WTC11 (cell line): ENCODE measurements around the gene P2RX3. TPM values are rescaled to one million over a fixed set of nuclear protein-coding genes. Genes with fewer than 3 reads are reported as not detected.
A peak's percentile ranks its signal among the peaks of the same experiment; 100 is the strongest.

Experiments used
- ATAC-seq: fragments of 200-7000 bp; cut with Tn5 transposase; 2 replicates; pipeline ENCODE4 v1.10.0; 2021; ENCODE audit warnings: mild to moderate bottlenecking, moderate library complexity
- CTCF ChIA-PET: fragments of 300-600 bp; sonication (Branson Sonifier 250); formaldehyde crosslinking; loops from one replicate; lab custom pipeline; 2021; ENCODE audit warnings: antibody characterized with exemption; lab: Charles Lee
- POLR2A ChIA-PET: fragments of 350-600 bp; sonication (Branson Sonifier 250); formaldehyde crosslinking; loops from one replicate; lab custom pipeline; 2021; ENCODE audit warnings: antibody characterized with exemption; lab: Charles Lee
- DNase-seq: peaks from one replicate; pipeline ENCODE4 v3.0.0; 2021; ENCODE audit warnings: low spot score
- H3K27ac Mint-ChIP-seq: 2 replicates; pipeline ENCODE4 v1.8.0; 2021; ENCODE audit warnings: mixed read lengths
- H3K27me3 Mint-ChIP-seq: 2 replicates; pipeline ENCODE4 v1.8.0; 2021; ENCODE audit warnings: low read depth, mild to moderate bottlenecking, moderate library complexity, mixed read lengths
- H3K36me3 Mint-ChIP-seq: 2 replicates; pipeline ENCODE4 v1.8.0; 2021; ENCODE audit warnings: mixed read lengths
- H3K4me1 Mint-ChIP-seq: 2 replicates; pipeline ENCODE4 v1.8.0; 2022; ENCODE audit warnings: mixed read lengths
- H3K4me3 Mint-ChIP-seq: 2 replicates; pipeline ENCODE4 v1.8.0; 2021; ENCODE audit warnings: mild to moderate bottlenecking, moderate library complexity, mixed read lengths
- H3K9me3 Mint-ChIP-seq: 2 replicates; pipeline ENCODE4 v1.8.0; 2021; ENCODE audit warnings: mixed read lengths
- AR ChIP-seq: fragments of 250-450 bp; sonication (Bioruptor Pico); IDR thresholded peaks from 2 replicates; pipeline ENCODE4 v1.9.0; 2021; ENCODE audit warnings: mild to moderate bottlenecking
- CBFB ChIP-seq: sonication (generic); formaldehyde crosslinking; IDR thresholded peaks from 2 replicates; pipeline ENCODE4 v1.8.1; 2022; ENCODE audit warnings: mild to moderate bottlenecking, low read depth, missing genetic modification reagents
- EMX1 ChIP-seq: fragments of 250-450 bp; sonication (Bioruptor Pico); IDR thresholded peaks from 2 replicates; pipeline ENCODE4 v1.8.0; 2021; ENCODE audit warnings: mild to moderate bottlenecking
- FOXK1 ChIP-seq: sonication (generic); formaldehyde crosslinking; IDR thresholded peaks from 2 replicates; pipeline ENCODE4 v1.8.0; 2022; ENCODE audit warnings: mild to moderate bottlenecking, moderate library complexity, missing genetic modification reagents
- FOXP1 ChIP-seq: sonication (generic); formaldehyde crosslinking; IDR thresholded peaks from 2 replicates; pipeline ENCODE4 v1.8.0; 2022; ENCODE audit warnings: missing genetic modification reagents, mild to moderate bottlenecking, moderate library complexity, borderline replicate concordance
- GABPB1 ChIP-seq: sonication (generic); formaldehyde crosslinking; IDR thresholded peaks from 2 replicates; pipeline ENCODE4 v1.8.1; 2023; ENCODE audit warnings: mild to moderate bottlenecking, missing genetic modification reagents
- GRHL2 ChIP-seq: fragments of 250-450 bp; sonication (Bioruptor Pico); IDR thresholded peaks from 2 replicates; pipeline ENCODE4 v1.8.0; 2022; ENCODE audit warnings: mild to moderate bottlenecking, moderate library complexity; ENCODE audit not compliant: insufficient replicate concordance, severe bottlenecking
- GTF2I ChIP-seq: fragments of 250-450 bp; sonication (Bioruptor Pico); conservative IDR thresholded peaks from 2 replicates; pipeline ENCODE4 v1.4.0; 2021; ENCODE audit warnings: mild to moderate bottlenecking
- IRF1 ChIP-seq: sonication (generic); formaldehyde crosslinking; IDR thresholded peaks from 2 replicates; pipeline ENCODE4 v1.8.0; 2023; ENCODE audit warnings: missing genetic modification reagents
- MXD4 ChIP-seq: fragments of 250-450 bp; sonication (Bioruptor Pico); IDR thresholded peaks from 2 replicates; pipeline ENCODE4 v1.8.0; 2021; ENCODE audit warnings: mild to moderate bottlenecking, moderate library complexity, borderline replicate concordance
- NR2C2 ChIP-seq: sonication (generic); formaldehyde crosslinking; IDR thresholded peaks from 2 replicates; pipeline ENCODE4 v1.8.0; 2022; ENCODE audit warnings: mild to moderate bottlenecking, missing genetic modification reagents
- OVOL2 ChIP-seq: fragments of 250-450 bp; sonication (Bioruptor Pico); IDR thresholded peaks from 2 replicates; pipeline ENCODE4 v1.9.0; 2021; ENCODE audit warnings: mild to moderate bottlenecking, borderline replicate concordance
- SMAD4 ChIP-seq: sonication (generic); formaldehyde crosslinking; IDR thresholded peaks from 2 replicates; pipeline ENCODE4 v1.8.0; 2022; ENCODE audit warnings: mild to moderate bottlenecking, missing genetic modification reagents
- TEAD1 ChIP-seq: sonication (generic); formaldehyde crosslinking; IDR thresholded peaks from 2 replicates; pipeline ENCODE4 v1.8.0; 2022; ENCODE audit warnings: mild to moderate bottlenecking, missing genetic modification reagents
- TEAD4 ChIP-seq: sonication (generic); formaldehyde crosslinking; IDR thresholded peaks from 2 replicates; pipeline ENCODE4 v1.8.0; 2022; ENCODE audit warnings: mild to moderate bottlenecking, missing genetic modification reagents
- TP53 ChIP-seq: sonication (generic); formaldehyde crosslinking; IDR thresholded peaks from 2 replicates; pipeline ENCODE4 v1.8.1; 2023; ENCODE audit warnings: mild to moderate bottlenecking, missing genetic modification reagents
- ZNF396 ChIP-seq: fragments of 250-450 bp; sonication (Bioruptor Pico); IDR thresholded peaks from 2 replicates; pipeline ENCODE4 v1.8.0; 2021; ENCODE audit warnings: mild to moderate bottlenecking, moderate library complexity, borderline replicate concordance
- total RNA-seq: library from RNA; stranded (reverse); gene quantifications from 3 replicates; pipeline ENCODE4 v1.2.3, GENCODE V29; 2021
- TF ChIP-seq, protein P1 (sequence below): fragments of 250-450 bp; sonication (Bioruptor Pico); IDR thresholded peaks from 2 replicates; pipeline ENCODE4 v1.8.0; 2021; ENCODE audit warnings: mild to moderate bottlenecking
- TF ChIP-seq, protein P2 (sequence below): sonication (generic); formaldehyde crosslinking; IDR thresholded peaks from 2 replicates; pipeline ENCODE4 v1.8.0; 2022; ENCODE audit warnings: mild to moderate bottlenecking, missing genetic modification reagents
- TF ChIP-seq, protein P3 (sequence below): sonication (generic); formaldehyde crosslinking; IDR thresholded peaks from 2 replicates; pipeline ENCODE4 v1.8.1; 2023; ENCODE audit warnings: mild to moderate bottlenecking, missing genetic modification reagents, moderate library complexity
- TF ChIP-seq, protein P4 (sequence below): fragments of 250-450 bp; sonication (Bioruptor Pico); IDR thresholded peaks from 2 replicates; pipeline ENCODE4 v1.9.0; 2021; ENCODE audit warnings: mild to moderate bottlenecking, borderline replicate concordance
- TF ChIP-seq, protein P5 (sequence below): sonication (generic); formaldehyde crosslinking; IDR thresholded peaks from 2 replicates; pipeline ENCODE4 v1.8.1; 2022; ENCODE audit warnings: low read depth, missing genetic modification reagents, borderline replicate concordance
- TF ChIP-seq, protein P6 (sequence below): sonication (generic); formaldehyde crosslinking; IDR thresholded peaks from 2 replicates; pipeline ENCODE4 v1.8.1; 2023; ENCODE audit warnings: mild to moderate bottlenecking, missing genetic modification reagents, moderate library complexity

The P2RX3 gene
- total RNA-seq, 1 experiment from 2014 or later: 0.26 TPM

GRCh38 chr11:57379732-57380131, 41.6 kb downstream of the P2RX3 start:
- POLR2A ChIA-PET: interaction anchor here (0.7 kb wide), 1 partner anchor 1530 kb away, joined by 3 read pairs; no protein-coding TSS in a partner anchor
- Mint-ChIP-seq H3K4me3 (no peak overlapping the region), H3K9me3 (no peaks in the 10 kb centered on the region), H3K4me1 (peaks cover 2% of the 10 kb centered on the region; the same call in 1 of the 2 replicates), H3K36me3 (no peaks in the 10 kb centered on the region), H3K27me3 (peaks cover 36% of the 10 kb centered on the region), H3K27ac (no peak overlapping the region)
- CTCF ChIA-PET: interaction anchor here (0.6 to 2.6 kb wide), 13 partner anchors 15 to 265 kb away, joined by 3 to 22 read pairs (median 3); partner anchors contain the start of gene RTN4RL2
- ATAC-seq (peak; percentile 87), DNase-seq (peak; percentile 82)
- no peak for TF ChIP-seq MXD4 (CRISPR knock-in tag)
- TF ChIP-seq, protein P1, sequence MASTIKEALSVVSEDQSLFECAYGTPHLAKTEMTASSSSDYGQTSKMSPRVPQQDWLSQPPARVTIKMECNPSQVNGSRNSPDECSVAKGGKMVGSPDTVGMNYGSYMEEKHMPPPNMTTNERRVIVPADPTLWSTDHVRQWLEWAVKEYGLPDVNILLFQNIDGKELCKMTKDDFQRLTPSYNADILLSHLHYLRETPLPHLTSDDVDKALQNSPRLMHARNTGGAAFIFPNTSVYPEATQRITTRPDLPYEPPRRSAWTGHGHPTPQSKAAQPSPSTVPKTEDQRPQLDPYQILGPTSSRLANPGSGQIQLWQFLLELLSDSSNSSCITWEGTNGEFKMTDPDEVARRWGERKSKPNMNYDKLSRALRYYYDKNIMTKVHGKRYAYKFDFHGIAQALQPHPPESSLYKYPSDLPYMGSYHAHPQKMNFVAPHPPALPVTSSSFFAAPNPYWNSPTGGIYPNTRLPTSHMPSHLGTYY: no peak
- TF ChIP-seq, protein P2, sequence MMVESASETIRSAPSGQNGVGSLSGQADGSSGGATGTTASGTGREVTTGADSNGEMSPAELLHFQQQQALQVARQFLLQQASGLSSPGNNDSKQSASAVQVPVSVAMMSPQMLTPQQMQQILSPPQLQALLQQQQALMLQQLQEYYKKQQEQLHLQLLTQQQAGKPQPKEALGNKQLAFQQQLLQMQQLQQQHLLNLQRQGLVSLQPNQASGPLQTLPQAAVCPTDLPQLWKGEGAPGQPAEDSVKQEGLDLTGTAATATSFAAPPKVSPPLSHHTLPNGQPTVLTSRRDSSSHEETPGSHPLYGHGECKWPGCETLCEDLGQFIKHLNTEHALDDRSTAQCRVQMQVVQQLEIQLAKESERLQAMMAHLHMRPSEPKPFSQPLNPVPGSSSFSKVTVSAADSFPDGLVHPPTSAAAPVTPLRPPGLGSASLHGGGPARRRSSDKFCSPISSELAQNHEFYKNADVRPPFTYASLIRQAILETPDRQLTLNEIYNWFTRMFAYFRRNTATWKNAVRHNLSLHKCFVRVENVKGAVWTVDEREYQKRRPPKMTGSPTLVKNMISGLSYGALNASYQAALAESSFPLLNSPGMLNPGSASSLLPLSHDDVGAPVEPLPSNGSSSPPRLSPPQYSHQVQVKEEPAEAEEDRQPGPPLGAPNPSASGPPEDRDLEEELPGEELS (CRISPR knock-in tag): peak; percentile 56; the same call in 1 of the 2 replicates
- TF ChIP-seq, protein P3, sequence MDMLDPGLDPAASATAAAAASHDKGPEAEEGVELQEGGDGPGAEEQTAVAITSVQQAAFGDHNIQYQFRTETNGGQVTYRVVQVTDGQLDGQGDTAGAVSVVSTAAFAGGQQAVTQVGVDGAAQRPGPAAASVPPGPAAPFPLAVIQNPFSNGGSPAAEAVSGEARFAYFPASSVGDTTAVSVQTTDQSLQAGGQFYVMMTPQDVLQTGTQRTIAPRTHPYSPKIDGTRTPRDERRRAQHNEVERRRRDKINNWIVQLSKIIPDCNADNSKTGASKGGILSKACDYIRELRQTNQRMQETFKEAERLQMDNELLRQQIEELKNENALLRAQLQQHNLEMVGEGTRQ (CRISPR knock-in tag): no peak
- peak; percentile 64; the same call in 1 of the 2 replicates for TF ChIP-seq FOXK1 (CRISPR knock-in tag)
- TF ChIP-seq, protein P4, sequence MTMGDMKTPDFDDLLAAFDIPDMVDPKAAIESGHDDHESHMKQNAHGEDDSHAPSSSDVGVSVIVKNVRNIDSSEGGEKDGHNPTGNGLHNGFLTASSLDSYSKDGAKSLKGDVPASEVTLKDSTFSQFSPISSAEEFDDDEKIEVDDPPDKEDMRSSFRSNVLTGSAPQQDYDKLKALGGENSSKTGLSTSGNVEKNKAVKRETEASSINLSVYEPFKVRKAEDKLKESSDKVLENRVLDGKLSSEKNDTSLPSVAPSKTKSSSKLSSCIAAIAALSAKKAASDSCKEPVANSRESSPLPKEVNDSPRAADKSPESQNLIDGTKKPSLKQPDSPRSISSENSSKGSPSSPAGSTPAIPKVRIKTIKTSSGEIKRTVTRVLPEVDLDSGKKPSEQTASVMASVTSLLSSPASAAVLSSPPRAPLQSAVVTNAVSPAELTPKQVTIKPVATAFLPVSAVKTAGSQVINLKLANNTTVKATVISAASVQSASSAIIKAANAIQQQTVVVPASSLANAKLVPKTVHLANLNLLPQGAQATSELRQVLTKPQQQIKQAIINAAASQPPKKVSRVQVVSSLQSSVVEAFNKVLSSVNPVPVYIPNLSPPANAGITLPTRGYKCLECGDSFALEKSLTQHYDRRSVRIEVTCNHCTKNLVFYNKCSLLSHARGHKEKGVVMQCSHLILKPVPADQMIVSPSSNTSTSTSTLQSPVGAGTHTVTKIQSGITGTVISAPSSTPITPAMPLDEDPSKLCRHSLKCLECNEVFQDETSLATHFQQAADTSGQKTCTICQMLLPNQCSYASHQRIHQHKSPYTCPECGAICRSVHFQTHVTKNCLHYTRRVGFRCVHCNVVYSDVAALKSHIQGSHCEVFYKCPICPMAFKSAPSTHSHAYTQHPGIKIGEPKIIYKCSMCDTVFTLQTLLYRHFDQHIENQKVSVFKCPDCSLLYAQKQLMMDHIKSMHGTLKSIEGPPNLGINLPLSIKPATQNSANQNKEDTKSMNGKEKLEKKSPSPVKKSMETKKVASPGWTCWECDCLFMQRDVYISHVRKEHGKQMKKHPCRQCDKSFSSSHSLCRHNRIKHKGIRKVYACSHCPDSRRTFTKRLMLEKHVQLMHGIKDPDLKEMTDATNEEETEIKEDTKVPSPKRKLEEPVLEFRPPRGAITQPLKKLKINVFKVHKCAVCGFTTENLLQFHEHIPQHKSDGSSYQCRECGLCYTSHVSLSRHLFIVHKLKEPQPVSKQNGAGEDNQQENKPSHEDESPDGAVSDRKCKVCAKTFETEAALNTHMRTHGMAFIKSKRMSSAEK (CRISPR knock-in tag): no peak
- TF ChIP-seq, protein P5, sequence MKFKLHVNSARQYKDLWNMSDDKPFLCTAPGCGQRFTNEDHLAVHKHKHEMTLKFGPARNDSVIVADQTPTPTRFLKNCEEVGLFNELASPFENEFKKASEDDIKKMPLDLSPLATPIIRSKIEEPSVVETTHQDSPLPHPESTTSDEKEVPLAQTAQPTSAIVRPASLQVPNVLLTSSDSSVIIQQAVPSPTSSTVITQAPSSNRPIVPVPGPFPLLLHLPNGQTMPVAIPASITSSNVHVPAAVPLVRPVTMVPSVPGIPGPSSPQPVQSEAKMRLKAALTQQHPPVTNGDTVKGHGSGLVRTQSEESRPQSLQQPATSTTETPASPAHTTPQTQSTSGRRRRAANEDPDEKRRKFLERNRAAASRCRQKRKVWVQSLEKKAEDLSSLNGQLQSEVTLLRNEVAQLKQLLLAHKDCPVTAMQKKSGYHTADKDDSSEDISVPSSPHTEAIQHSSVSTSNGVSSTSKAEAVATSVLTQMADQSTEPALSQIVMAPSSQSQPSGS (CRISPR knock-in tag): no peak
- TF ChIP-seq OVOL2 (CRISPR knock-in tag): no peak
- TF ChIP-seq IRF1 (CRISPR knock-in tag): peak; percentile 60; the same call in 1 of the 2 replicates
- peak; percentile 86 for TF ChIP-seq TEAD4
- no peak for TF ChIP-seq GRHL2 (CRISPR knock-in tag)
- TF ChIP-seq FOXP1 (CRISPR knock-in tag): peak; percentile 44; the same call in 1 of the 2 replicates
- no peak for TF ChIP-seq CBFB (CRISPR knock-in tag)
- peak; percentile 55; the same call in 1 of the 2 replicates for TF ChIP-seq SMAD4 (CRISPR knock-in tag)
- TF ChIP-seq NR2C2: 0 out of 2 replicates have a peak, but pooled peaks have one; percentile 57
- TF ChIP-seq GTF2I (CRISPR knock-in tag): no peak
- TF ChIP-seq EMX1 (CRISPR knock-in tag): no peak
- peak; percentile 84 for TF ChIP-seq TEAD1
- TF ChIP-seq TP53 (CRISPR knock-in tag): no peak
- TF ChIP-seq, protein P6, sequence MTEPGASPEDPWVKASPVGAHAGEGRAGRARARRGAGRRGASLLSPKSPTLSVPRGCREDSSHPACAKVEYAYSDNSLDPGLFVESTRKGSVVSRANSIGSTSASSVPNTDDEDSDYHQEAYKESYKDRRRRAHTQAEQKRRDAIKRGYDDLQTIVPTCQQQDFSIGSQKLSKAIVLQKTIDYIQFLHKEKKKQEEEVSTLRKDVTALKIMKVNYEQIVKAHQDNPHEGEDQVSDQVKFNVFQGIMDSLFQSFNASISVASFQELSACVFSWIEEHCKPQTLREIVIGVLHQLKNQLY (CRISPR knock-in tag): no peak
- TF ChIP-seq ZNF396: no peak
- no peak for TF ChIP-seq GABPB1 (CRISPR knock-in tag)
- TF ChIP-seq AR: no peak
